A549 treated with dexamethasone at 1 μM for 4 hours (cell line): ENCODE measurements around the gene CBX2. TPM values are rescaled to one million over a fixed set of nuclear protein-coding genes. Genes with fewer than 3 reads are reported as not detected.

Experiments
- total RNA-seq: library from RNA; stranded (reverse); fragments of 200-300 nt; extraction: Qiagen RNA extraction; gene quantifications from 5 replicates; pipeline ENCODE4 v1.2.3, GENCODE V29; 2022

CBX2 gene
- total RNA-seq = 11.9 to 17.1 TPM (median 15.9 TPM) in 5 replicates

GRCh38 chr17:79777894-79778503 lies at the start of gene CBX2:
CBX2 (plus strand) TSS chr17:79778148; CDS start chr17:79778236, 88 bp downstream.

GRCh38 chr17:79730769-79731483 lies 47.0 kb upstream of the CBX2 start, which contains the start of gene ENPP7:
ENPP7 (plus strand) TSS chr17:79730943; CDS start chr17:79731140, 197 bp downstream.

GRCh38 chr17:79796763-79797491 lies 19.0 kb downstream of the CBX2 start, which contains the start of gene CBX8:
CBX8 (minus strand) TSS chr17:79797077; CDS start chr17:79796998, 79 bp downstream.

Other genes starting within 250 kb of the CBX2 start
- gene RBFOX3, start 167.1 kb upstream of the CBX2 start, total RNA-seq = 3.2 to 7.2 TPM (median 4.2 TPM) in 5 replicates
- gene ENPP7, start 47.2 kb upstream of the CBX2 start, total RNA-seq = not detected in 5 replicates
- 10.2 to 14.9 TPM (median 13.2 TPM) in 5 replicates for gene CBX8, start 18.9 kb downstream of the CBX2 start, total RNA-seq
- gene CBX4, start 61.3 kb downstream of the CBX2 start, total RNA-seq = 27.3 to 42.4 TPM (median 38.9 TPM) in 5 replicates